Stimulated activated CD4-positive, alpha-beta T cell treated with anti-CD3 and anti-CD28 coated beads, TNF-alpha, amount 100 ng/mL, for 48 hours (primary cell): ENCODE data around the gene NT5C2.
"Not testable (repeated sequence)": the region's sequence is repeated elsewhere in the genome, so short reads cannot be mapped to it uniquely, and the experiment has no call there.

Source experiments
- DNase-seq, 3 donors: peaks; one replicate each; pipeline ENCODE4 v3.0.0-alpha.2; 2020; ENCODE audit warnings: low read depth in 3 of 3

The NT5C2 gene

GRCh38 chr10:103086799-103087198 is 106.3 kb downstream of the NT5C2 start:
- no peak for DNase-seq

- DNase-seq = no peak
Observed at GRCh38 chr10:103086261-103086660, 106.8 kb downstream of the NT5C2 start.

- no peak for DNase-seq
Observed at GRCh38 chr10:103083977-103084320, 109.1 kb downstream of the NT5C2 start.

- DNase-seq = no peak
Observed at GRCh38 chr10:103083266-103083976, 109.7 kb downstream of the NT5C2 start.

GRCh38 chr10:103082683-103083082 is 110.4 kb downstream of the NT5C2 start:
- no peak for DNase-seq

- DNase-seq = no peak
Observed at GRCh38 chr10:103080891-103081581, 112.0 kb downstream of the NT5C2 start.

GRCh38 chr10:103079946-103080345 is 113.1 kb downstream of the NT5C2 start:
- DNase-seq = no peak

- DNase-seq = no peak
Observed at GRCh38 chr10:103079100-103079499, 114.0 kb downstream of the NT5C2 start.

GRCh38 chr10:103078676-103079075 is 114.4 kb downstream of the NT5C2 start:
- DNase-seq = no peak

- DNase-seq = no peak
Observed at GRCh38 chr10:103078309-103078615, 114.8 kb downstream of the NT5C2 start.

- no peak for DNase-seq
Observed at GRCh38 chr10:103077491-103078308, 115.4 kb downstream of the NT5C2 start.

GRCh38 chr10:103077020-103077419 is 116.1 kb downstream of the NT5C2 start:
- no peak for DNase-seq

- no peak for DNase-seq
Observed at GRCh38 chr10:103072891-103073290, 120.2 kb downstream of the NT5C2 start.

- no peak for DNase-seq
Observed at GRCh38 chr10:103072276-103072675, 120.8 kb downstream of the NT5C2 start.

- DNase-seq = peak; percentile 49 to 56 (median 53)
Observed at GRCh38 chr10:103069453-103070331, 123.4 kb downstream of the NT5C2 start.

- DNase-seq = no peak
Observed at GRCh38 chr10:103067956-103068355, 125.1 kb downstream of the NT5C2 start.

- DNase-seq = no peak
Observed at GRCh38 chr10:103067484-103067883, 125.6 kb downstream of the NT5C2 start.

GRCh38 chr10:103067099-103067477 is 126.0 kb downstream of the NT5C2 start:
- DNase-seq = not testable (repeated sequence)

- DNase-seq = no peak
Observed at GRCh38 chr10:103066141-103067098, 126.7 kb downstream of the NT5C2 start.

GRCh38 chr10:103064956-103065355 is 128.1 kb downstream of the NT5C2 start:
- no peak for DNase-seq
